Activated CD4-positive, alpha-beta T cell treated with anti-CD3 and anti-CD28 coated beads, Interleukin-2, amount 10 ng/mL, durations not matched to agents 24 days and 14 days (primary cell): ENCODE measurements around the gene ZDHHC14. TPM values are rescaled to one million over a fixed set of nuclear protein-coding genes. Genes with fewer than 3 reads are reported as not detected.
"Not testable (repeated sequence)": the region's sequence is repeated elsewhere in the genome, so short reads cannot be mapped to it uniquely, and the experiment has no call there.

ENCODE experiments used
- DNase-seq: peaks from one replicate; pipeline ENCODE4 v3.0.0; 2022
- H3K27ac Mint-ChIP-seq: one replicate; pipeline ENCODE4 v1.8.0; 2022; ENCODE audit warnings: mild to moderate bottlenecking, mixed read lengths
- H3K27me3 Mint-ChIP-seq: one replicate; pipeline ENCODE4 v1.8.0; 2022; ENCODE audit warnings: mixed read lengths
- H3K36me3 Mint-ChIP-seq: one replicate; pipeline ENCODE4 v1.8.0; 2022; ENCODE audit warnings: low read depth, mild to moderate bottlenecking, mixed read lengths
- H3K4me1 Mint-ChIP-seq: one replicate; pipeline ENCODE4 v1.8.0; 2021; ENCODE audit warnings: mixed read lengths
- H3K4me3 Mint-ChIP-seq: one replicate; pipeline ENCODE4 v1.8.0; 2022; ENCODE audit warnings: mild to moderate bottlenecking, moderate library complexity, mixed read lengths
- H3K9me3 Mint-ChIP-seq: one replicate; pipeline ENCODE4 v1.8.0; 2021; ENCODE audit warnings: mixed read lengths
- intact Hi-C: fragments of 100-400 bp; cut with micrococcal nuclease; formaldehyde crosslinking; loops from one replicate; pipeline ENCODE4 v1.15.1; 2023
- total RNA-seq: library from RNA; stranded (reverse); gene quantifications from 2 replicates; pipeline ENCODE4 v1.2.3, GENCODE V29; 2022

ZDHHC14 gene
- 13.2 and 14.1 TPM in 2 replicates for total RNA-seq

- H3K4me3 Mint-ChIP-seq = peak within 1 kb of the TSS; percentile 91
- DNase-seq = peak; percentile 98
- peaks cover 36% of the 10 kb centered on the region for H3K4me1 Mint-ChIP-seq
- H3K9me3 Mint-ChIP-seq = no peaks in the 10 kb centered on the region
- peak within 1 kb of the TSS; percentile 86 for H3K27ac Mint-ChIP-seq
- H3K36me3 Mint-ChIP-seq = peaks cover 14% of the 10 kb centered on the region
- peaks cover 10% of the 10 kb centered on the region for H3K27me3 Mint-ChIP-seq
- intact Hi-C loops = loop anchor here (1.0 to 5.0 kb wide), 8 partner anchors 11 to 604 kb away; partner anchors contain the start of genes ARID1B and TMEM242
These were observed at the start of gene ZDHHC14 for GRCh38 chr6:157380779-157381561. TSS of gene ZDHHC14 (plus strand) at chr6:157381190.

GRCh38 chr6:157332813-157333212 is 48.2 kb upstream of the ZDHHC14 start:
- DNase-seq = no peak
- Mint-ChIP-seq H3K36me3 (no peaks in the 10 kb centered on the region), H3K4me3 (no peak overlapping the region), H3K27me3 (peaks cover 65% of the 10 kb centered on the region), H3K4me1 (peaks cover 4% of the 10 kb centered on the region), H3K9me3 (no peaks in the 10 kb centered on the region), H3K27ac (no peak overlapping the region)
- intact Hi-C loops = no loop called here

- intact Hi-C loops = no loop called here
- Mint-ChIP-seq H3K4me1 (no peaks in the 10 kb centered on the region), H3K4me3 (no peak overlapping the region), H3K36me3 (no peaks in the 10 kb centered on the region), H3K9me3 (no peaks in the 10 kb centered on the region), H3K27me3 (peaks cover 60% of the 10 kb centered on the region), H3K27ac (no peak overlapping the region)
- no peak for DNase-seq
These were observed 47.5 kb upstream of the ZDHHC14 start for GRCh38 chr6:157333537-157333936.

GRCh38 chr6:157333956-157334355 is 47.0 kb upstream of the ZDHHC14 start:
- Mint-ChIP-seq H3K4me1 (no peaks in the 10 kb centered on the region), H3K9me3 (no peaks in the 10 kb centered on the region), H3K36me3 (no peaks in the 10 kb centered on the region), H3K27me3 (peaks cover 59% of the 10 kb centered on the region), H3K4me3 (no peak overlapping the region), H3K27ac (no peak overlapping the region)
- intact Hi-C loops = no loop called here
- no peak for DNase-seq

- Mint-ChIP-seq H3K4me3 (no peak overlapping the region), H3K9me3 (no peaks in the 10 kb centered on the region), H3K36me3 (no peaks in the 10 kb centered on the region), H3K27ac (no peak overlapping the region), H3K4me1 (no peaks in the 10 kb centered on the region), H3K27me3 (peaks cover 55% of the 10 kb centered on the region)
- intact Hi-C loops = loop anchor here (1.0 kb wide), 1 partner anchor 22 kb away; no protein-coding TSS in a partner anchor
- no peak for DNase-seq
These were observed 45.2 kb upstream of the ZDHHC14 start for GRCh38 chr6:157335829-157336228.

GRCh38 chr6:157337276-157337675 is 43.7 kb upstream of the ZDHHC14 start:
- H3K9me3 Mint-ChIP-seq, H3K36me3 Mint-ChIP-seq, H3K4me1 Mint-ChIP-seq, intact Hi-C loops, DNase-seq, H3K27ac Mint-ChIP-seq, H3K4me3 Mint-ChIP-seq: not testable (repeated sequence)
- H3K27me3 Mint-ChIP-seq = peaks cover 56% of the 10 kb centered on the region

GRCh38 chr6:157337751-157338150 is 43.2 kb upstream of the ZDHHC14 start:
- Mint-ChIP-seq H3K4me3 (no peak overlapping the region), H3K27me3 (peaks cover 55% of the 10 kb centered on the region), H3K9me3 (no peaks in the 10 kb centered on the region), H3K4me1 (no peaks in the 10 kb centered on the region), H3K27ac (no peak overlapping the region), H3K36me3 (no peaks in the 10 kb centered on the region)
- DNase-seq = no peak
- intact Hi-C loops = no loop called here

- DNase-seq = no peak
- Mint-ChIP-seq H3K27me3 (peaks cover 53% of the 10 kb centered on the region), H3K9me3 (no peaks in the 10 kb centered on the region), H3K4me3 (no peak overlapping the region), H3K36me3 (no peaks in the 10 kb centered on the region), H3K27ac (no peak overlapping the region), H3K4me1 (no peaks in the 10 kb centered on the region)
- intact Hi-C loops = no loop called here
These were observed 41.6 kb upstream of the ZDHHC14 start for GRCh38 chr6:157339432-157339831.

- H3K36me3 Mint-ChIP-seq = no peaks in the 10 kb centered on the region
- H3K27ac Mint-ChIP-seq = no peak overlapping the region
- intact Hi-C loops = no loop called here
- DNase-seq = no peak
- no peaks in the 10 kb centered on the region for H3K4me1 Mint-ChIP-seq
- peaks cover 65% of the 10 kb centered on the region for H3K27me3 Mint-ChIP-seq
- H3K4me3 Mint-ChIP-seq = no peak overlapping the region
- no peaks in the 10 kb centered on the region for H3K9me3 Mint-ChIP-seq
These were observed 37.3 kb upstream of the ZDHHC14 start for GRCh38 chr6:157343732-157344131.

- Mint-ChIP-seq H3K36me3 (no peaks in the 10 kb centered on the region), H3K27me3 (peaks cover 61% of the 10 kb centered on the region), H3K9me3 (peaks cover 4% of the 10 kb centered on the region), H3K4me1 (no peaks in the 10 kb centered on the region), H3K4me3 (no peak overlapping the region), H3K27ac (no peak overlapping the region)
- no peak for DNase-seq
- intact Hi-C loops = no loop called here
These were observed 34.6 kb upstream of the ZDHHC14 start for GRCh38 chr6:157346373-157346772.

- DNase-seq = no peak
- Mint-ChIP-seq H3K27me3 (peaks cover 46% of the 10 kb centered on the region), H3K36me3 (no peaks in the 10 kb centered on the region), H3K4me1 (no peaks in the 10 kb centered on the region), H3K4me3 (no peak overlapping the region), H3K9me3 (no peaks in the 10 kb centered on the region), H3K27ac (no peak overlapping the region)
- intact Hi-C loops = no loop called here
These were observed 22.7 kb upstream of the ZDHHC14 start for GRCh38 chr6:157358287-157358686.

GRCh38 chr6:157361886-157362285 is 19.1 kb upstream of the ZDHHC14 start:
- no peak for DNase-seq
- no peaks in the 10 kb centered on the region for H3K4me1 Mint-ChIP-seq
- H3K36me3 Mint-ChIP-seq = no peaks in the 10 kb centered on the region
- H3K27me3 Mint-ChIP-seq = peaks cover 44% of the 10 kb centered on the region
- no peaks in the 10 kb centered on the region for H3K9me3 Mint-ChIP-seq
- intact Hi-C loops = no loop called here
- H3K27ac Mint-ChIP-seq = no peak overlapping the region
- H3K4me3 Mint-ChIP-seq = no peak overlapping the region

GRCh38 chr6:157364705-157365104 is 16.3 kb upstream of the ZDHHC14 start:
- intact Hi-C loops = no loop called here
- Mint-ChIP-seq H3K27me3 (peaks cover 46% of the 10 kb centered on the region), H3K9me3 (no peaks in the 10 kb centered on the region), H3K4me1 (peaks cover 13% of the 10 kb centered on the region), H3K36me3 (no peaks in the 10 kb centered on the region), H3K27ac (no peak overlapping the region), H3K4me3 (no peak overlapping the region)
- no peak for DNase-seq

GRCh38 chr6:157366648-157367047 is 14.3 kb upstream of the ZDHHC14 start:
- Mint-ChIP-seq H3K4me3 (no peak overlapping the region), H3K4me1 (peaks cover 16% of the 10 kb centered on the region), H3K9me3 (no peaks in the 10 kb centered on the region), H3K27ac (no peak overlapping the region), H3K36me3 (no peaks in the 10 kb centered on the region), H3K27me3 (peaks cover 48% of the 10 kb centered on the region)
- no peak for DNase-seq
- intact Hi-C loops = no loop called here
